Measurements from ENCODE around the gene UGT1A9. TPM values are rescaled to one million over a fixed set of nuclear protein-coding genes. Genes with fewer than 3 reads are reported as not detected.

The UGT1A9 gene
- polyA plus RNA-seq, 1 donor from 2014 or later: not detected

- no peak overlapping the region for H3K27ac ChIP-seq (ENCODE audit: low read length)
- H3K9me2 ChIP-seq (ENCODE audit: insufficient read depth, low read length): no peaks in the 10 kb centered on the region
Observed at GRCh38 chr2:233799087-233799665, 127.5 kb downstream of the UGT1A9 start.

GRCh38 chr2:233799716-233800115 is 128.0 kb downstream of the UGT1A9 start:
- Histone ChIP-seq H4K20me1 (ENCODE audit: insufficient read depth) (no peaks in the 10 kb centered on the region), H3K27ac (ENCODE audit: low read length) (no peak overlapping the region), H3K4me3 (ENCODE audit: low read length) (no peak overlapping the region), H3K9ac (ENCODE audit: low read length) (no peak overlapping the region), H3K9me2 (ENCODE audit: insufficient read depth, low read length) (no peaks in the 10 kb centered on the region), H3K4me2 (ENCODE audit: low read length) (no peak overlapping the region), H3K27me3 (ENCODE audit: insufficient read depth, low read depth, low read length) (no peaks in the 10 kb centered on the region), H3K9me3 (ENCODE audit: low read length) (no peaks in the 10 kb centered on the region), H3K36me3 (ENCODE audit: insufficient read depth, low read length) (no peaks in the 10 kb centered on the region), H2AFZ (ENCODE audit: low read depth, low read length) (no peak overlapping the region), H3K79me2 (replicated peaks; ENCODE audit: insufficient read depth, low read length) (no peaks in the 10 kb centered on the region), H3F3A (ENCODE audit: insufficient read depth, low read length, poor library complexity, severe bottlenecking) (no peaks in the 10 kb centered on the region)
- TF ChIP-seq TAF1 (IDR thresholded peaks at IDR 0.05; ENCODE audit: low read depth) (no peak), SMC3 (conservative IDR thresholded peaks at IDR 0.05; ENCODE audit: poor library complexity) (no peak), RAD21 (conservative IDR thresholded peaks at IDR 0.05) (no peak)

More at GRCh38 chr2:233799087-233799665, 127.5 kb downstream of the UGT1A9 start:
- Histone ChIP-seq H3K4me2 (ENCODE audit: low read length) (no peak overlapping the region), H3F3A (ENCODE audit: insufficient read depth, low read length, poor library complexity, severe bottlenecking) (no peaks in the 10 kb centered on the region), H3K9me3 (ENCODE audit: low read length) (no peaks in the 10 kb centered on the region), H3K79me2 (replicated peaks; ENCODE audit: insufficient read depth, low read length) (no peaks in the 10 kb centered on the region), H3K9ac (ENCODE audit: low read length) (no peak overlapping the region), H3K4me3 (ENCODE audit: low read length) (no peak overlapping the region), H2AFZ (ENCODE audit: low read depth, low read length) (no peak overlapping the region), H4K20me1 (ENCODE audit: insufficient read depth) (no peaks in the 10 kb centered on the region), H3K36me3 (ENCODE audit: insufficient read depth, low read length) (no peaks in the 10 kb centered on the region), H3K27me3 (ENCODE audit: insufficient read depth, low read depth, low read length) (no peaks in the 10 kb centered on the region)
- TF ChIP-seq EZH2 (IDR thresholded peaks at IDR 0.05; ENCODE audit: borderline replicate concordance, insufficient read depth, low read length, poor library complexity, severe bottlenecking) (no peak), POLR2AphosphoS5 (IDR thresholded peaks at IDR 0.05) (no peak), SMC3 (conservative IDR thresholded peaks at IDR 0.05; ENCODE audit: poor library complexity) (no peak), MXI1 (conservative IDR thresholded peaks at IDR 0.05; ENCODE audit: poor library complexity, severe bottlenecking) (no peak), TAF1 (IDR thresholded peaks at IDR 0.05; ENCODE audit: low read depth) (no peak), EP300 (conservative IDR thresholded peaks at IDR 0.05; ENCODE audit: poor library complexity, severe bottlenecking) (no peak), RAD21 (conservative IDR thresholded peaks at IDR 0.05) (no peak), CTCF (IDR thresholded peaks at IDR 0.05; ENCODE audit: poor library complexity, severe bottlenecking) (no peak)
- TF ChIP-seq, protein P1, sequence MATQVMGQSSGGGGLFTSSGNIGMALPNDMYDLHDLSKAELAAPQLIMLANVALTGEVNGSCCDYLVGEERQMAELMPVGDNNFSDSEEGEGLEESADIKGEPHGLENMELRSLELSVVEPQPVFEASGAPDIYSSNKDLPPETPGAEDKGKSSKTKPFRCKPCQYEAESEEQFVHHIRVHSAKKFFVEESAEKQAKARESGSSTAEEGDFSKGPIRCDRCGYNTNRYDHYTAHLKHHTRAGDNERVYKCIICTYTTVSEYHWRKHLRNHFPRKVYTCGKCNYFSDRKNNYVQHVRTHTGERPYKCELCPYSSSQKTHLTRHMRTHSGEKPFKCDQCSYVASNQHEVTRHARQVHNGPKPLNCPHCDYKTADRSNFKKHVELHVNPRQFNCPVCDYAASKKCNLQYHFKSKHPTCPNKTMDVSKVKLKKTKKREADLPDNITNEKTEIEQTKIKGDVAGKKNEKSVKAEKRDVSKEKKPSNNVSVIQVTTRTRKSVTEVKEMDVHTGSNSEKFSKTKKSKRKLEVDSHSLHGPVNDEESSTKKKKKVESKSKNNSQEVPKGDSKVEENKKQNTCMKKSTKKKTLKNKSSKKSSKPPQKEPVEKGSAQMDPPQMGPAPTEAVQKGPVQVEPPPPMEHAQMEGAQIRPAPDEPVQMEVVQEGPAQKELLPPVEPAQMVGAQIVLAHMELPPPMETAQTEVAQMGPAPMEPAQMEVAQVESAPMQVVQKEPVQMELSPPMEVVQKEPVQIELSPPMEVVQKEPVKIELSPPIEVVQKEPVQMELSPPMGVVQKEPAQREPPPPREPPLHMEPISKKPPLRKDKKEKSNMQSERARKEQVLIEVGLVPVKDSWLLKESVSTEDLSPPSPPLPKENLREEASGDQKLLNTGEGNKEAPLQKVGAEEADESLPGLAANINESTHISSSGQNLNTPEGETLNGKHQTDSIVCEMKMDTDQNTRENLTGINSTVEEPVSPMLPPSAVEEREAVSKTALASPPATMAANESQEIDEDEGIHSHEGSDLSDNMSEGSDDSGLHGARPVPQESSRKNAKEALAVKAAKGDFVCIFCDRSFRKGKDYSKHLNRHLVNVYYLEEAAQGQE (IDR thresholded peaks at IDR 0.05; ENCODE audit: borderline replicate concordance): no peak

Measured in neural cell (in vitro differentiated cells).